H1 (cell line): ENCODE data around the gene GRIN2B. TPM values are rescaled to one million over a fixed set of nuclear protein-coding genes. Genes with fewer than 3 reads are reported as not detected.

Source experiments
- CTCF ChIA-PET: fragments of 300-600 bp; sonication (Branson Sonifier 250); formaldehyde crosslinking; loops from one replicate; lab custom pipeline; 2021; ENCODE audit not compliant: partially characterized antibody; lab: Charles Lee
- POLR2A ChIA-PET: fragments of 300-600 bp; sonication (Branson Sonifier 250); formaldehyde crosslinking; loops from one replicate; lab custom pipeline; 2021; ENCODE audit warnings: inconsistent platforms; ENCODE audit not compliant: partially characterized antibody; lab: Charles Lee
- DNase-seq, 2 experiments: peaks; one replicate each; pipeline versions ENCODE4 v3.0.0 to v3.0.0-alpha.2; 2010 to 2022; ENCODE audit warnings: low spot score in 2 of 2, low read depth in 1 of 2, mixed read lengths in 1 of 2
- FAIRE-seq: peaks from 2 replicates; lab custom pipeline; 2011; peaks lifted over from hg19 to GRCh38; lab: Jason Lieb, UNC
- H2AFZ ChIP-seq: 2 replicates; pipeline ENCODE4 v1.8.1; 2012; ENCODE audit warnings: low read length, inconsistent platforms
- H2AK5ac ChIP-seq: 2 replicates; pipeline ENCODE4 v1.6.1; 2013; ENCODE audit warnings: low read depth, low read length
- H2BK120ac ChIP-seq: replicated peaks from 2 replicates; pipeline ENCODE3; 2013; ENCODE audit warnings: low read depth, low read length, inconsistent platforms
- H2BK12ac ChIP-seq: 2 replicates; pipeline ENCODE4 v1.6.1; 2013; ENCODE audit warnings: low read depth, low read length
- H2BK15ac ChIP-seq: 2 replicates; pipeline ENCODE4 v1.6.1; 2013; ENCODE audit warnings: low read length
- H2BK20ac ChIP-seq: 2 replicates; pipeline ENCODE4 v1.6.1; 2013; ENCODE audit warnings: low read length
- H2BK5ac ChIP-seq: 2 replicates; pipeline ENCODE4 v1.6.1; 2013; ENCODE audit warnings: low read depth, low read length
- H3K14ac ChIP-seq: 2 replicates; pipeline ENCODE4 v1.6.1; 2013; ENCODE audit warnings: inconsistent platforms; ENCODE audit not compliant: insufficient read length
- H3K18ac ChIP-seq: 2 replicates; pipeline ENCODE4 v1.6.1; 2013; ENCODE audit warnings: low read length; ENCODE audit errors: extremely low read depth
- H3K23ac ChIP-seq: 2 replicates; pipeline ENCODE4 v1.6.1; 2013; ENCODE audit warnings: inconsistent platforms; ENCODE audit not compliant: insufficient read length
- H3K23me2 ChIP-seq: 2 replicates; pipeline ENCODE4 v1.6.1; 2013; ENCODE audit warnings: low read depth, low read length
- H3K27ac ChIP-seq: 2 replicates; pipeline ENCODE4 v1.6.1; 2011; ENCODE audit warnings: low read depth, low read length, inconsistent platforms
- H3K27me3 ChIP-seq, 4 experiments: replicated peaks in 1 of 4; 1 replicate in 1 of 4; 2 replicates in 3 of 4; pipeline versions ENCODE4 v1.6.1 to v1.8.1; 2011 to 2013; ENCODE audit warnings: low read length in 3 of 4, mild to moderate bottlenecking in 3 of 4, inconsistent platforms in 2 of 4, mixed read lengths in 2 of 4, moderate library complexity in 1 of 4; ENCODE audit not compliant: control insufficient read depth in 3 of 4, insufficient read depth in 3 of 4; ENCODE audit errors: extremely low read depth in 1 of 4
- H3K36me3 ChIP-seq, 4 experiments: 2 replicates each; pipeline versions ENCODE4 v1.6.1 to v1.8.1; 2011 to 2013; ENCODE audit warnings: mild to moderate bottlenecking in 4 of 4, low read length in 3 of 4, moderate library complexity in 2 of 4, control low read depth in 1 of 4, inconsistent platforms in 1 of 4; ENCODE audit not compliant: insufficient read depth in 4 of 4, control insufficient read depth in 2 of 4
- H3K4ac ChIP-seq: replicated peaks from 2 replicates; pipeline ENCODE3; 2013; ENCODE audit warnings: low read length, low read depth, mixed read lengths, inconsistent platforms; ENCODE audit not compliant: insufficient read length
- H3K4me1 ChIP-seq, 4 experiments: replicated peaks in 1 of 4; 1 replicate in 1 of 4; 2 replicates in 3 of 4; pipeline versions ENCODE4 v1.6.1 to v1.8.1; 2011 to 2013; ENCODE audit warnings: low read length in 3 of 4, inconsistent platforms in 2 of 4, mixed read lengths in 1 of 4; ENCODE audit not compliant: insufficient read depth in 4 of 4, control insufficient read depth in 3 of 4
- H3K4me2 ChIP-seq, 2 experiments: 2 replicates each; pipeline versions ENCODE4 v1.6.1 to v1.8.1; 2011 to 2013; ENCODE audit warnings: low read depth in 2 of 2, low read length in 2 of 2, control low read depth in 1 of 2, inconsistent platforms in 1 of 2, mild to moderate bottlenecking in 1 of 2; ENCODE audit not compliant: insufficient read depth in 1 of 2
- H3K4me3 ChIP-seq, 4 experiments: fragments of 200-600, 300-600 bp in 1 of 4; sonication (generic), shearing (Covaris generic), sonication (Bioruptor Twin) in 1 of 4; 2 replicates each; pipeline versions ENCODE4 v1.5.1 to v1.8.1; 2011 to 2016; ENCODE audit warnings: low read length in 4 of 4, low read depth in 3 of 4, control low read depth in 2 of 4, inconsistent platforms in 2 of 4, mild to moderate bottlenecking in 2 of 4, mixed read lengths in 1 of 4, moderate library complexity in 1 of 4; ENCODE audit not compliant: insufficient read depth in 2 of 4; ENCODE audit errors: extremely low read depth in 1 of 4
- H3K56ac ChIP-seq: replicated peaks from 2 replicates; pipeline ENCODE3; 2013; ENCODE audit warnings: low read depth, mild to moderate bottlenecking, mixed read lengths, low read length, inconsistent platforms; ENCODE audit not compliant: insufficient read length
- H3K79me1 ChIP-seq: 2 replicates; pipeline ENCODE4 v1.6.1; 2013; ENCODE audit warnings: low read depth, low read length, control low read depth
- H3K79me2 ChIP-seq, 2 experiments: 2 replicates each; pipeline versions ENCODE4 v1.6.1 to v1.8.1; 2012 to 2013; ENCODE audit warnings: low read length in 2 of 2, mild to moderate bottlenecking in 2 of 2, inconsistent platforms in 1 of 2; ENCODE audit not compliant: insufficient read depth in 2 of 2, control insufficient read depth in 1 of 2
- H3K9ac ChIP-seq, 4 experiments: replicated peaks in 1 of 4; 1 replicate in 1 of 4; 2 replicates in 3 of 4; pipeline versions ENCODE4 v1.6.1 to v1.8.1; 2011 to 2013; ENCODE audit warnings: low read depth in 3 of 4, low read length in 3 of 4, control low read depth in 2 of 4, mild to moderate bottlenecking in 2 of 4, moderate library complexity in 2 of 4, inconsistent platforms in 1 of 4; ENCODE audit errors: extremely low read depth in 1 of 4
- H3K9me3 ChIP-seq, 2 experiments: 2 replicates each; pipeline versions ENCODE4 v1.6.1 to v1.8.1; 2012 to 2013; ENCODE audit warnings: mild to moderate bottlenecking in 2 of 2, moderate library complexity in 2 of 2, control low read depth in 1 of 2, inconsistent platforms in 1 of 2, low read depth in 1 of 2, low read length in 1 of 2, mixed read lengths in 1 of 2; ENCODE audit not compliant: insufficient read depth in 2 of 2
- H4K20me1 ChIP-seq, 2 experiments: replicated peaks in 1 of 2; 2 replicates each; pipeline versions ENCODE3 to v1.8.1; 2011 to 2013; ENCODE audit warnings: inconsistent platforms in 2 of 2, low read length in 2 of 2, mild to moderate bottlenecking in 1 of 2; ENCODE audit not compliant: insufficient read depth in 2 of 2, control insufficient read depth in 1 of 2
- H4K5ac ChIP-seq: 2 replicates; pipeline ENCODE4 v1.6.1; 2013; ENCODE audit warnings: low read length, low read depth, mixed read lengths, inconsistent platforms; ENCODE audit not compliant: insufficient read length
- H4K8ac ChIP-seq: 2 replicates; pipeline ENCODE4 v1.8.0; 2013; ENCODE audit warnings: mild to moderate bottlenecking, moderate library complexity, low read length, inconsistent platforms; ENCODE audit not compliant: insufficient read depth; ENCODE audit errors: extremely low read depth
- H4K91ac ChIP-seq: replicated peaks from 2 replicates; pipeline ENCODE3; 2013; ENCODE audit warnings: low read length, mixed read lengths, inconsistent platforms; ENCODE audit not compliant: insufficient read length
- CBX8 ChIP-seq: fragments of 300-800, 300-1000 bp; sonication (generic); IDR thresholded peaks from 2 replicates; pipeline ENCODE4 v1.7.1; 2016; ENCODE audit warnings: low read depth, low read length, borderline replicate concordance
- CEBPB ChIP-seq: IDR thresholded peaks from 2 replicates; pipeline ENCODE4 v1.6.1; 2012; ENCODE audit warnings: low read depth, low read length
- CHD2 ChIP-seq: IDR thresholded peaks from 2 replicates; pipeline ENCODE4 v1.6.1; 2012; ENCODE audit warnings: low read length, improper control_type of control experiment
- EGR1 ChIP-seq: IDR thresholded peaks from 2 replicates; pipeline ENCODE4 v1.6.1; 2011; ENCODE audit warnings: low read depth, low read length, borderline replicate concordance
- GABPA ChIP-seq: IDR thresholded peaks from 2 replicates; pipeline ENCODE4 v1.6.1; 2011; ENCODE audit warnings: mild to moderate bottlenecking, low read length, moderate library complexity, borderline replicate concordance; ENCODE audit not compliant: insufficient read depth
- JUND ChIP-seq: IDR thresholded peaks from 2 replicates; pipeline ENCODE4 v1.6.1; 2011; ENCODE audit warnings: mild to moderate bottlenecking, improper control_type of control experiment, low read length
- KDM1A ChIP-seq: fragments of 200-600, 300-600 bp; sonication (generic); IDR thresholded peaks from 2 replicates; pipeline ENCODE4 v1.7.1; 2016; ENCODE audit warnings: mild to moderate bottlenecking, low read length, borderline replicate concordance
- PHF8 ChIP-seq: fragments of 200-600 bp; sonication (generic); conservative IDR thresholded peaks from 2 replicates; pipeline ENCODE4 v1.7.1; 2012; ENCODE audit warnings: low read depth, mild to moderate bottlenecking, inconsistent platforms, low read length, moderate library complexity
- POLR2A ChIP-seq, 2 experiments: IDR thresholded peaks; 1 replicate in 1 of 2; 2 replicates in 1 of 2; pipeline ENCODE4 v1.6.1; 2011; ENCODE audit warnings: low read depth in 2 of 2, low read length in 2 of 2, mild to moderate bottlenecking in 2 of 2; ENCODE audit errors: control extremely low read depth in 1 of 2
- RBBP5 ChIP-seq: IDR thresholded peaks from 2 replicates; pipeline ENCODE4 v1.7.1; 2012; ENCODE audit warnings: low read depth, mild to moderate bottlenecking, inconsistent platforms, low read length, moderate library complexity, borderline replicate concordance
- SIRT6 ChIP-seq: IDR thresholded peaks from one replicate; pipeline ENCODE4 v1.7.1; 2012; ENCODE audit warnings: low read length, inconsistent platforms
- TCF12 ChIP-seq: IDR thresholded peaks from 2 replicates; pipeline ENCODE4 v1.6.1; 2011; ENCODE audit warnings: low read depth, mild to moderate bottlenecking, low read length
- WGBS, 2 experiments: shearing (Covaris generic) in 1 of 2; methylation state at CpG; one replicate each; pipeline versions ENCODE4 v1.1.6 to v1.1.7; 2013 to 2015; ENCODE audit warnings: low lambda C conversion rate in 2 of 2, mixed read lengths in 2 of 2, inconsistent platforms in 1 of 2, low coverage in 1 of 2, missing lambda C conversion rate in 1 of 2; ENCODE audit not compliant: insufficient replicate concordance in 2 of 2, insufficient coverage in 1 of 2, insufficient read length in 1 of 2; ENCODE audit errors: extremely low coverage in 1 of 2, missing lambda C conversion rate in 1 of 2; 5-methylcytosine and 5-hydroxymethylcytosine counted together
- polyA plus RNA-seq, 7 experiments: library from polyadenylated mRNA; depleted of rRNA in 3 of 7; stranded (reverse) in 5 of 7; unstranded in 2 of 7; fragments of >200 nt in 5 of 7; fragments of 200-250 nt in 2 of 7; gene quantifications; 1 replicate in 5 of 7; 2 replicates in 1 of 7; 4 replicates in 1 of 7; pipeline versions ENCODE4 v1.2.1 to v1.2.3, GENCODE V29; 2011 to 2013; ENCODE audit warnings: missing spikeins in 2 of 7, mixed read lengths in 2 of 7
- total RNA-seq: library from RNA; stranded (reverse); fragmentation: NEBNext Ultra II Directional; extraction: Animal tissue kit (Norgen Biotek cat#: 25700); gene quantifications from 2 replicates; pipeline ENCODE4 v1.2.1, GENCODE V29; 2021

GRIN2B gene
- total and polyA plus RNA-seq, 2 of the 8 experiments (the other 6 are each of a cell fraction or from before 2014, with no cell fraction given) = 0.68 to 3.2 TPM

- Histone ChIP-seq H3K4me1 (peaks cover 0 to 13% (median 6%) of the 10 kb centered on the region in 4 experiments; a peak in 4 of 7 replicates), H3K27me3 (no peaks in the 10 kb centered on the region; a peak in 1 of 7 replicates), H3K18ac (no peak overlapping the region), H4K5ac (no peak overlapping the region), H3K4me2 (no peak overlapping the region), H3K9ac (no peak overlapping the region), H3K23me2 (no peaks in the 10 kb centered on the region), H3K79me1 (no peaks in the 10 kb centered on the region), H3K27ac (no peak overlapping the region), H3K23ac (no peak overlapping the region), H2AFZ (no peak overlapping the region), H3K9me3 (no peaks in the 10 kb centered on the region), H3K79me2 (no peaks in the 10 kb centered on the region; a peak in 1 of 4 replicates), H2AK5ac (0 out of 2 replicates have a peak overlapping the region, but pooled peaks have one; percentile 84), H2BK5ac (no peak overlapping the region), H4K20me1 (no peaks in the 10 kb centered on the region), H4K8ac (no peak overlapping the region), H3K4me3 (no peak overlapping the region), H3K14ac (no peak overlapping the region), H2BK15ac (no peak overlapping the region), H3K36me3 (no peaks in the 10 kb centered on the region), H4K91ac (no peak overlapping the region), H3K56ac (no peak overlapping the region), H2BK120ac (no peak overlapping the region), H2BK20ac (no peak overlapping the region), H2BK12ac (peak overlapping the region; percentile 41; the same call in 1 of the 2 replicates), H3K4ac (no peak overlapping the region)
- TF ChIP-seq CEBPB (no peak), RBBP5 (no peak), PHF8 (no peak), GABPA (no peak), EGR1 (no peak), CBX8 (no peak), TCF12 (no peak), KDM1A (no peak), POLR2A (IDR thresholded peaks at IDR 0.05; ENCODE audit: control extremely low read depth in 1 of 2, low read depth in 2 of 2, low read length in 2 of 2) (no peak), JUND (no peak), SIRT6 (no peak), CHD2 (no peak)
- CTCF ChIA-PET = interaction anchor here (1.3 to 3.7 kb wide), 10 partner anchors 9 to 679 kb away, joined by 3 to 25 read pairs (median 6); no protein-coding TSS in a partner anchor
- FAIRE-seq (no peak), DNase-seq (no peak)
- POLR2A ChIA-PET = no interaction called here
- WGBS, 2 experiments = 80% methylated on average over 6 of the region's 6 CpGs; no CpG with 5 or more reads in 1 of the 2 experiments
These were observed 19.4 kb downstream of the GRIN2B start for GRCh38 chr12:13961971-13962370.
